HG03378 (cell line): ENCODE measurements around the gene CAMKK1.
"Not testable (repeated sequence)": the region's sequence is repeated elsewhere in the genome, so short reads cannot be mapped to it uniquely, and the experiment has no call there.

ENCODE experiments used
- ATAC-seq: cut with Tn5 transposase; IDR thresholded peaks from one replicate; pipeline ENCODE4 v1.9.1; 2021; ENCODE audit warnings: mild to moderate bottlenecking, moderate library complexity; ENCODE audit not compliant: unreplicated experiment

CAMKK1 gene

DNA sequence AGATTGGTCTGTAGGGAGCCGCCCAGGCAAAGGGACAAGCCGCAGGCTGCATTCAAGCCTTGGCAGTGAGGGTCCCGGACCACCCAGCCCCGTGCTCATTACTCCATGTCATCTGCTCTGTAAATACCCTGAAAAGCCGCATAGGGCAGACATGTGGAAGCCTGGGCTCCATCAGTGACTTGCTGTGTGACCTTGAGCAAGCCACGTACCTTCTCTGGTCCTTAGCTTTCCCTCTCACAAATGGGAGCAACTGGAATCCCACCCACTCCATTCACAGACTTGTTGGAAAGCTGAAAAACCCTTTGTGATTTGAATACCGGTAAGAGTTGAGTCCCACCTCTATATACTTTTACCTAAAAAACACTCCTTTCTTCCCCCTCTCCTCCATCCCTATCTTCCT lies 11.9 kb downstream of the CAMKK1 start:
- ATAC-seq = no peak

DNA sequence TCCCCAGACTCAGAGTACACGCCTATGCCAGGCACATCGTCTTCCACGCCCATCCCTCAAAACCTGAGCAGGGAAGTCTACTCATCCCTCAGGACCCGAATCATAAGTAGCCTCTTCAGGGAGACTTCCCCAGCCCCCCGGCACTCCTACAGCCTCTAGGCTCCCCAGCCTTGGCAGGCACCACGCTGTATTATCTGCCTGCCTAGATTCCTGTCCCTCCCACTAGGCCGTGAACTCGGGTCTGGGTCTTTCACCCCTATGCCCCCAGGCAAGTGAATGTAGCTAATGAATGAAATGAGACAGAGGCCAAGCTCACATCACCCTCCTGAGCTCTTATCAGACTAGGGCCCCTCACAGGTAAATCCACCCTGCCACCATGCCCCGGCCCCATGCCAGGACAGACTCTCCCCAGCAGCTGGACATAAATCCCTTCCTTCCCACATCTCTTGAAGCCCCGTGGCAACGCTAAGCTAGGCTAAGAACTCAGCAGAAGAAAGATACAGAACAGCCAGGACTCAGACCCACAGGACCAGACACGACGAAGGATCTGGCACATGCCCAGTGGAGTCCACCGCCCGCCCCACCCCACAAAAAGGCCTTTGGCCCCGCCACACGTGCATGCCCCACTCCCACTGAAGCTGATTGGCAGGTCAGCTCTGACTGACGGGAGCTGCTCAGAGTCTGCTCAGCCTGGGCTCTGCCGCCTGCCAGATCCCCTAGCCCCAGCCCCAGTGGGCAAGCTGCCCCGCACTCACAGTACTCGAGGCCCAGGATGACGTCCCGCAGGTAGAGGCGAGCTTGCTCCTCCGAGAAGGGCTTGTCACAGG lies 13.0 kb downstream of the CAMKK1 start:
- ATAC-seq = no peak

DNA sequence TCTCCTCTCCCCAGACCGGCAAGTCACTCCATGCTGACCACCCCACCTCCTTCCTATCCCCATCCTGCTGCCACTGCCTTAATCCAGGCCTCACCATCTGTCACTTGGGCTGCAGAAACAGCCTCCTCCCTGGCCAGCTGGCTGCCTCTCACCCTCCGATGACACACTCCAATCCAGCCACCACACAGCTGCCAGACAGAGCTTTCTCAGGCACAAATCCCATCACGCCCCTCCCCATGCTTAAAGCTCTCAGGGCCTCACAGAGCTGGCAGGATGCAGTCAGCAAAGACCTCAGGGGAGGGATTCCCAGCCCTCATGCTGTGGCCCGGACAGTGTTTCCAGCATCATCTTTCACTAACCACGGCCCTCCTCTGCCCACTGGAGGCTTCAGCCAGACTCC lies 13.7 kb downstream of the CAMKK1 start:
- no peak for ATAC-seq

DNA sequence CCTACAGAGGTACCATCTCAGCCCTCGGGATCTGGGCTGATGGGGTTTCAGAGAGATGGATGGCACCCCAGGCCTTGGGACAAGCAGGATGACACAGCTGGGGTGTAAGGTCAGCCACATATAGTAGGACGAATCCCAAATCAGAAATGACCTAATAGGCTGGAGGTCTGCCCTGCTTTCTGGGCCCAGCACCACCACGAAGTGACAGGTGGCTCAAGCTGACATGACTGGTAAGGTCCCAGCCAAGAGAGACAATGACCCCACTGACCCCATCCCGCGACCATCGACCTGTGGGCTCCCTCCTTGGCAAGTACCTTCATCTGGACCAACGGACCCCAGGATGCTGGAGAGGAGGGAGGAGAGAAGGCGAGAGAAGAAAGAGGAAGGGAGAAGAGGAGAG lies 15.6 kb downstream of the CAMKK1 start:
- no peak for ATAC-seq

DNA sequence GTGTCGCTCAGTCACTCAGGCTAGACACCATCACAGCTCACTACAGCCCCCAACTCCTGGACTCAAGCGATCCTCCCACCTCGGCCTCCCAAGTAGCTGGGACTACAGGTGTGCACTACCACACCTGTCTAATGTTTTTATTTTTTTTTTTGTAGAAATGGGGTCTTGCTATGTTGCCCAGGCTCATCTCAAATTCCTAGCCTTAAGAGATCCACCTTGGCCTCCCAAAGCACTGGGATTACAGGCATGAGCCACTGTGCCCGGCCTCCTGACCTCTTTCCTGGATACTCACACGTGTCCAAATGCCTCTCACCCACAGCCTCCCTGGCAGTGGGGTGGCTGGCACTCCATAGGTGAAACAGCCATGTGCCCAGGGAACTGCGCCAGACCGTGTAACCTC lies 17.5 kb downstream of the CAMKK1 start:
- ATAC-seq = no peak

DNA sequence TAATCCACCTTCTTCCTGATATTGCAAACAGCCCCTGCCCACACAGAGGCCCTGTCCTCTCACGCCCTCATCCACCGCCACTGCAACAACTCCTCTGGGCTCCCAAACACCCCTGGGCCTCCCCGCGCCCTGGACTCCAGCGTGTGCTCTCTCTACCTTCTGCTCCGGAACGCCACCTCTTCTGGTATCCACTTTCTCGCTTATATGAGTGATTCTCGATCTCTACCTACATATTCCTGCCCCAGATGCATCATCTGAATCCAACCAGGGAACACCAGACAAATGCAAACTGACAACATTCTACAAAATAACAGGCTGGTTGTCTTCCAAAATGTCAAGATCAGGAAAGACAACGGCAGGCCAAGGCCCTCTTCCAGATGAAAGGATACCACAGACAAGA lies 19.0 kb downstream of the CAMKK1 start:
- no peak for ATAC-seq

DNA sequence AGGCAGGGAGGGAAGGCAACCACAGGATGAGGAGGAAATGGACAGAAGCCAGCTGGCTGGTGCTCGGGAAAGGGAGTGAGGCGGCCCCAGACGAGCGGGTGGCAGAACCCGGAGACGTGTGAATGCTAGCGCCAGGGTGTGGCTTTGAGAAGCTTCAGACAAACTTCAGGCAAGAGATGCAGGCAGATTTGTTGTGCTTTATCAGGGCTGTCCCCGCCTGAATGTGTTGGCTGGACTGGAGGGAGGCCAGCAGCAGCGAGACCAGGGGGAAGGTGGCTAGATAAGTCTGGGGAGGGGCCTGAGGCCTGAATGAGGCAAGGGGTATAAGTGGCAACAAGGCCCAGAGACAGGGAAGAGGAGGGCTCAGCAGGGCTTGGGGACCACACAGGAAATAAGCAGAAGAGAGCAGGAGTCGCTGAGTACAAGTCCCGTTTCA lies 22.0 kb downstream of the CAMKK1 start:
- no peak for ATAC-seq

DNA sequence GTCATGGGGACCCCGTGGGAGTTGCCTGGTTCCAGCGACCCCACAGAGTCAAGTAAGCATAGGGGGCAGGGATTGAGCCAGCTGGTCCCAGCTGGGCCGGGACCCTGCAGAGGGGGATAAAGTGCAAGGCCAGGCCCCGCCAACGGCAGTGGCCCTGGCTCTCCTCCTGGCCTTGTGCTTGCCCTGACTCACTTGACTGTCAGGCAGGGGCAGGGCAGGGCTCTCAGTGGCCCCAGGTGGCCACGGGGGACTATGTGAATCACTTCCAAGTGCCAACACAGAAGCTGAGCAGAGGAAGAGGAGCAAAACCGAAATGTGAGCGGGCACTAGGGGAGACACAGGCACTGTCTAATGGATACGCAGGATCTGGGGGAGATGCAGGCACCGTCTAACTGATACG lies 25.2 kb downstream of the CAMKK1 start:
- no peak for ATAC-seq

DNA sequence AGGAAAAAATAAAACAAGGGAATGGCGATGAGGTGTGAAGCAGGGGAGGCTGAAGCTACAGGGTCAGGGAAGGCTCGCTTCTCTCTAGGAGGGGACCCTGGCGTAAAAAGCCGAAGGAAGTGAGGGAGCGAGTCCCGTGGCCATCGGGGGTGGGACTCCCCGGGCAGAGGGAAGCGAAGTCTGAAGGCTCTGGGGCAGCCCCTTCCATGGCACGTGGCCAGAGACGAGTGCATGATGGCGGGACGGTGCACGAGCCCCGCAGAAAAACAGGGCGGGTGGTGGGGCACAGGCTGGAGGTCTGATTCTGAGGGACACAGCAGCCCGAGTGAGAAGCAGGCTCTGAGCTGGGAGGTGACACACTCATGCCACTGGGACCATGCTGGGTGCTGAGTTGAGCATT lies 25.7 kb downstream of the CAMKK1 start:
- ATAC-seq = no peak

DNA sequence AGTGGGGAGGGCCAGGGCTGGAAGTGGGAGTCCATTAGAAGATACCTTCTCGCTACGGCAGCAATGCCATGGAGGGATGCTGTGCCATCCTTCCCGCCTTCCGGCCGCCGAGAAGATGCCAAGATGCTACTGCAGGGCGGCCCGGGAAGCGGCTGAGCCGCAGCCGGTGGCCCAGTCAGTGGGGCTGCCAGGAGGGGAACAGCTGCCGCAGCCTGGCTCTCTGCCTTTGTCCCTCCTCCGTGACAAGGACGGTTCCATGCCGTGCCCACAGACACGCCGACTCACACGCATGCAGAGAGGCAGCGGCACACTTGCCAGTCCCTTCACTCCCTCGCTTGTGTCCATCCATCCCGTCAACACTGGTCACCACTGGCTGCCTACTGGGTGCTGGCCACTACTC lies 26.6 kb downstream of the CAMKK1 start:
- no peak for ATAC-seq

DNA sequence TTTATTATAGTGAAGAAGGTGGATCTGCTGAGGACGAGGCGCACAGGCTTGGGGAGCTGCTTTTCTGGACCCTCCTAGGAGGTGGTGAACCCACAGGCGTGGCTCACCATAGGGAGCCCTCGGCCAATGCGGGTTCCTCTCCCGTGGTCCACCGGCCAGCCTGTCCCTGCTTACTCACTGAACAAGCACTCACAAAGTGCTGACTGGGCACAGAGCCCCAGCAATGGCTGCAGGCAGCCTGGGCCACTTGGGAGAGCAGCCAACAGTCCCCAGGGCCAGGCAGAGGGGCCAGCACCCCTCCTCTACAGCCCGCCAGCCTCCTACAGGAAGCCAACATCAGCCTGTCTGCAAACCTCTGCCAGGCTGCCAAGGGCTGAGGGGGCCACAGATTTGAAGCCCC lies 27.7 kb downstream of the CAMKK1 start:
- ATAC-seq = no peak

DNA sequence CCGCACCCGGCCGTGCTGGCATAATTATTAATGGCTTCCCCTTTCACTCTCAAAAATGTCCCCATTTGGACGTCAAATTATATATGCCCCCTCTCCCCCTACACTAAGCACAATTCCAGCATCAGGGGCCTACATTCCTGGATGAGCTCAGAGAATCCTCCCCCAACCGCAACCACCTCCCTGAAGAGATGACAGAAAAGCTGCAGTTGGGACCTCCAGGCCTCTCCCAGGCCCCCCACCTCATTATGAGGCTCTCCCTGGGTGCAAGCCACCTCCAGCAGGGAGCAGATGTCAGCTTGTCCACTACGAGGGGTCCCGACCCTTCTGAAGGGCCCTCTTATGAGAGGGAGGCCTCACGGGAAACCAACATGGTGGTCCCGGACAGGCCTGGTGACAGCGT lies 28.3 kb downstream of the CAMKK1 start:
- ATAC-seq = no peak

DNA sequence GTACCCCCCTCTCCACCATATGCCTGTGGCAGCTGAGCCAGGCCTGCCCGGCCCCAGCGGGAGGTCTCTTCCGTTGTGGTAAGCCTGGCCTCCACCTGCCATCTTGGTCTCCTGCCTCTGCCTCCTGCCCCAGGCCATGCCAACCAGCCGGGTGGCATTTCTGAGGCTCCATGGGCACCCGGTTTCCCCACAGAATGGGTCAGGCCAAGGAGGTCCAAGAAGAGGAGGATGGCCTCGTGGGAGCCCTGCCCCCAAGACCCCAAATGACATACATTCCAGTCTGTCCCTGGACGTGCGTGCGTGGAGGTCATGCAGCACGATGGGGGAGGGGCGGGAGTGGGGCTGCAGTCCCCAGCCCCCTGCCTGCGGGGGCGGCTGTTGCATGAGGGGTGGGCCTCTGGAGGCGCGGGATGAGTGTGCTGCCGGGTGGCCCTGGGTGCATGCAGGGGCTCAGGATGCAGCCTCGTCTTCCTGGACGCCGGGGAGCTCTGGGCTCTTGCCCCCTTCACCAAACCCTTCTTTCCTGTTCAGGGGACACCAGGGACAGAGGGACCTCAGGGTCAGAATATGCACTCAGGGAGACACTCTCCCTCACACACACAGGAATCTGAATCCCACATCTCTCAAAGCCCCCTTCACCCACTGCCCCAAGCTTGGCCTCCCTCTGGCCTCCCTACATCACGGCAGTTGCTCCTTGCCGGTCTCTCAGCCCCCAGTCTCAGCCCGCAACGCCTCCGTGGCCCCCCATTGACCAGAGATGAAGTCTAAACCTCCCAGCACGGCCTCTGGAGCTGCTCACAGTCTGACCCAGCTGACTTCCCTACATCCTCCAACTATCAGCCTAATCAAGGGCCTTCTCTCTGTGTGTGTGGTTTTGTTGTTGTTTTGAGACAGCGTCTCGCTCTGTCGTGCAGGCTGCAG lies 30.8 kb downstream of the CAMKK1 start:
- no peak for ATAC-seq

DNA sequence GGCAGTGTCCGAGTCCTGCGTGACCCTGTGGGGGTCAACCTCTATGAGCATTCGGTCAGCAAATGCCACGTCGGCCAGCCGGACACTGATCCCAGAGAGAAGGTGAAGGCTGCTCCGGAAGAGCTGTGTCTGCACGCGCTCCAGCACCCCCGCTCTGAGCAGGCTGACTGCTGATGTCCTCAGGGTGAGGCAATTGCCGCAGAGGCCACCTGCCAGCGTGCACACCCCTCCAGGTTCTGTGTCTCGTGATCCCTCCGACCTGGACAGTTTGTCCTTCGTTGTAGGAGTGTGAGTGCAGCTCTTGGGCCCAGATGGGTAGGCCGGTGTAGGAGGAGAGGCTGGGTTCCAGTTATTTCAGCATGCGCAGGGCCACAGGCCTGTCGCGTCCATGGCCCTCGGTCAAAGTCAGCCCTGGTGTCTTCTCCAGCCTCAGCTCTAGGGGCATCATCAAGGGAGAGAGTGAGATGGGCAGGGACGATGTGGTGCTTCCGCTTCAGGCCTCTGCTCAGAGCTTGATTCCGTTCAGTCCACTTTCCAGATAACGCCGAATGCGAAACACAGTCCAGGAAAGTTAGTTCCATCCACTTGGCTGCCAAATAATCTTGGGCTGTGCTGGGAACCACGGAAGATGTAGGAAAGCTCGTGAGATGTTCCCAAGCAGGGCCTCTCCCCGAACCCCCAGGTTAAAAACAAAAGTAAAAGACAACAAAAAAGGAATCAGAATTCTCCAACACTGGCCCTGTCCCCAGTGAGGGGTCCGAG lies 31.7 kb downstream of the CAMKK1 start:
- ATAC-seq = no peak

DNA sequence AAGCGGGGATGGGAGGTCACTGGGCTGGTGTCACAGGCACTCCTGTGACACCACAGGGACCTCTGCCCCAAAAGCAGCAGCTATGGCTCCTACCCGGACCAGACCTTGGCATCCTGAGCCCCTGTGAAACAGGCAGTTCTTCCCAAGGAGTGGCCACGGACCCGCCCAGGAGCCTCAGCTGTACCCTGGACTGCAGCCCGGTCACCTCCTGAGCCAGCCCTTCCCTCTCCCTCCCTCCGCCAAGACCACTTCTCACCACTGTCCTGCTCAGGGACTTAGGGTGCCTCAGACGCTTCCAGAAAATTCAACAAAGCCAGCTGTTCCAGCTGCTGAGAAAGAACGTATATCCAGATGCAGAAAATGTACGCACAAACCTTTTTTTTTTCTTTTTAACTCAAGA lies 32.9 kb downstream of the CAMKK1 start:
- ATAC-seq = no peak

DNA sequence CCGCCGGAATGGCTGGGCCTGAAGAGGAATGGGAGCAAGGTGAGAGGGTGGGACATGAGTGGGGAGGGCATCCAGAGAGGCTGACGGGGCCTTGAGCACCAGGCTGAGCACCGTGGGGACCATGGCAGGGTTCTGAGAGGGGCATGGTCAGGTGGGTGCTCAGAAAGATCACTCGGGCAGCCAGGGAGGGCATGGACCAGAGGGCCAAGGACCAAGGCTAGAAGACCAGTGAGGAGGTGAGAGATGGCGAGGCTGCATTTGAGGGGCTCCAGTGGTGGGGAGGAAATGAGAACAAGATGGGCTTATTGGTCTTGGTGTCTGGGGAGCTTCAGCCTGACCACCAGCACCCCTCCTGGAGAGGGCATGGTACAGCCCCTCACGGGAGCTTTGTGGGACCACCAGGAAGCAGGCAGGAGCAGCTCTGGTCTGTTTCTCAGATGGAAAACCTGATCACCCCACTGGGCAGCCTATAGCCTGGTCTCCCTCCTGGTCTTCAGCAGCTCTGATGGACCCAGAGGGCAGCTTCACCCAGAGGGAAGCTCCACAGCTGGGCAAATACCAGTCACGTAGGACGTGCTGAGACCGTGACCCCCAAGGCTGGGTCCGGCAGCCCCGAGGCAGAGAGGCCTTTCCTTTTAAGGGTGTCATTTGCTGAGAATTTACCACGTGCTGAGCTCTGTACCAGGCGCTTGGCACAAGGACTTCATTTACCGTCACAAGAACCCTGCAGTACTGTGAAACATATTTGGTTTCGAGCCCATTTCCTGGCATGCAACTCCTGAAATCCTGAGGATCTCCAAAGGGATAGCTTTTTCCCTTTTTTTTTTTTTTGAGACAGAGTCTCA lies 35.4 kb downstream of the CAMKK1 start:
- no peak for ATAC-seq

DNA sequence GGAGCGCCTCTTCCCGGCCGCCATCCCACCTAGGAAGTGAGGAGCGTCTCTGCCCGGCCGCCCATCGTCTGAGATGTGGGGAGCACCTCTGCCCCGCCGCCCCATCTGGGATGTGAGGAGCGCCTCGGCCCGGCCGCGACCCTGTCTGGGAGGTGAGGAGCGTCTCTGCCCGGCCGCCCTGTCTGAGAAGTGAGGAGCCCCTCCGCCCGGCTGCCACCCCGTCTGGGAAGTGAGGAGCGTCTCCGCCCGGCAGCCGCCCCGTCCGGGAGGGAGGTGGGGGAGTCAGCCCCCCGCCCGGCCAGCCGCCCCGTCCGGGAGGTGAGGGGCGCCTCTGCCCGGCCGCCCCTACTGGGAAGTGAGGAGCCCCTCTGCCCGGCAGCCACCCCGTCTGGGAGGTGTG lies 38.6 kb downstream of the CAMKK1 start:
- not testable (repeated sequence) for ATAC-seq

DNA sequence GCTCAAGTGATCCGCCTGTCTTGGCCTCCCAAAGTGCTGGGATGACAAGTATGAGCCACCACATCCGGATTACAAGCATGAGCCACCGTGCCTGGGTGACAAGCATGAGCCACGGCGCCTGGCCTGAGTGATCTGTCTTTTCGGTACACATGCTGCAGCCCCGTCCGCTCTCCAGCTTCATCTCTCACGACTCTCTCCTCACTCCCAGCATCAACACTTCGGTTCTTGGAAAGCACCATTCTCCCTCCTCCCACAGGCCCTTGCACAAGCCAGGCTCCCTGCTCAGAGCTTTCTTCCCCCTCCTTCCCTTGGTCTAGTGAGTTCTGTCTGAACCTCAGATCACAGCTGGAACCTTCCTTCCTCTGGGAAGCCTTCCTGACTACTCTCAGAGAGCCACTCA lies 40.3 kb downstream of the CAMKK1 start:
- ATAC-seq = no peak

DNA sequence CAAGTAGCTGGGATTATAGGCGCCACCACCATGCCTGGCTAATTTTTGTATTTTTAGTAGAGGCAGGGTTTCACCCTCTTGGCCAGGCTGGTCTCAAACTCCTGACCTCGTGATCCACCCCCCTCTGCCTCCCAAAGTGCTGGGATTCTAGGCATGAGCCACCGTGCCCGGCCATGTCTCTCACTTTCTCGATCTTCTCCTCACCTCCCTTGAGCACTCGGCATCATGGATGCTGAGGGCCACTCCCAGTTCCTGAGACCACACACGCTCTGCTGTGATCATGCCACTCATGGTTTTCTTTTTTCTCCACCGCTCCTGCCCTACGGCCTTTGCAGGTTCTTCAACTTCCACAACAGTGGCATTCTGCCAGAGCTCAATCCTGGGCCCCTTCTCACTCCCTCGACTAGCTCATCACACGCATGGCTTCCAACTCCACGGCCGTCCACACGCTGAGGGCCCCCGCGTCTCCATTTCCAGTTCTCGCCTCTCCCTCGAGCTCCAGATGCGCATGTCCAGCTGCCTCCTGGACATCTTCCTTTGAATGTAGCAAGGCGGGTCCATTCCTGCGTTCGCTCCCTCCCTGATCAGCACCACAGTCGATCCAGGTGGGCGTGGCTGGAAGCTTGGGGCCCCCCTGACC lies 41.3 kb downstream of the CAMKK1 start:
- ATAC-seq = no peak
